ENCODE results near the gene PLAAT4.

- TF ChIP-seq CTCF (conservative IDR thresholded peaks at IDR 0.05; ENCODE audit: low read depth in 2 of 2), result no peak
- no peak for TF ChIP-seq EZH2 (IDR thresholded peaks at IDR 0.05; ENCODE audit: low read depth, unreplicated experiment)
- no peak for TF ChIP-seq REST (IDR thresholded peaks at IDR 0.05; ENCODE audit: unreplicated experiment)
- TF ChIP-seq CREB1 (CRISPR knock-in tag; IDR thresholded peaks at IDR 0.05; ENCODE audit: low read depth), result no peak
- TF ChIP-seq STAT1 (IDR thresholded peaks at IDR 0.05; ENCODE audit: unreplicated experiment), result no peak
- TF ChIP-seq EZH2phosphoT487 (IDR thresholded peaks at IDR 0.05; ENCODE audit: unreplicated experiment), result no peak
- no peak for TF ChIP-seq POLR2AphosphoS5 (IDR thresholded peaks at IDR 0.05; ENCODE audit: low read depth)
- TF ChIP-seq JUNB (IDR thresholded peaks at IDR 0.05; ENCODE audit: unreplicated experiment), result no peak
- no peak for TF ChIP-seq ETS1 (IDR thresholded peaks at IDR 0.05)
- TF ChIP-seq ZNF114 (CRISPR knock-in tag; IDR thresholded peaks at IDR 0.05), result no peak
Observed at GRCh38 chr11:63527667-63528066, 8.9 kb upstream of the PLAAT4 start.
